Thyroid gland (tissue), 4 donors: ENCODE results near the gene TMEM266. TPM values are rescaled to one million over a fixed set of nuclear protein-coding genes. Genes with fewer than 3 reads are reported as not detected.

ENCODE experiments used
- DNase-seq, 2 donors: peaks; one replicate each; pipeline ENCODE4 v3.0.0-alpha.2; 2019
- H3K27ac ChIP-seq, 3 donors: fragments of 200-600 bp; sonication (generic); 1 replicate in 2 of 3; 2 replicates in 1 of 3; pipeline ENCODE4 v1.5.1; 2016 to 2019; ENCODE audit warnings: mild to moderate bottlenecking in 1 of 3, moderate library complexity in 1 of 3
- H3K27me3 ChIP-seq: fragments of 200-600 bp; sonication (generic); one replicate; pipeline ENCODE4 v1.5.1; 2019
- H3K36me3 ChIP-seq, 2 donors: fragments of 200-600 bp; sonication (generic); one replicate each; pipeline ENCODE4 v1.5.1; 2016 to 2019
- H3K4me1 ChIP-seq, 2 donors: fragments of 200-600 bp; sonication (generic); one replicate each; pipeline ENCODE4 v1.5.1; 2017 to 2019
- H3K4me3 ChIP-seq, 3 donors: fragments of 200-600 bp; sonication (generic); replicated peaks in 1 of 3; 1 replicate in 2 of 3; 2 replicates in 1 of 3; pipeline ENCODE4 v1.5.1; 2016; ENCODE audit warnings: mild to moderate bottlenecking in 1 of 3
- H3K9me3 ChIP-seq: fragments of 200-600 bp; sonication (generic); one replicate; pipeline ENCODE4 v1.5.1; 2017
- POLR2A ChIP-seq, 2 donors: fragments of 450-650 bp; IDR thresholded peaks; one replicate each; pipeline ENCODE4 v1.6.1; 2017; ENCODE audit warnings: antibody characterized with exemption in 2 of 2, mild to moderate bottlenecking in 2 of 2, moderate library complexity in 1 of 2
- WGBS, 2 donors: methylation state at CpG; one replicate each; pipeline ENCODE4 v1.1.5; 2017; 5-methylcytosine and 5-hydroxymethylcytosine counted together
- intact Hi-C: fragments of 100-400 bp; cut with DNase I; formaldehyde crosslinking; loops from one replicate; pipeline ENCODE4 v1.15.1; 2023
- total RNA-seq, 4 donors: library from RNA; depleted of rRNA; stranded (reverse); fragments of >200 nt; gene quantifications; one replicate each; pipeline ENCODE4 v1.2.3, GENCODE V29; 2016
- TF ChIP-seq, protein P1 (sequence below), 6 experiments: fragments of 200-600 bp in 3 of 6; fragments of 450-650 bp in 3 of 6; sonication (generic) in 3 of 6; IDR thresholded peaks; one replicate each; pipeline ENCODE4 v1.5.1; 2016 to 2019; ENCODE audit warnings: antibody characterized with exemption in 6 of 6, mild to moderate bottlenecking in 2 of 6, inconsistent platforms in 1 of 6, moderate library complexity in 1 of 6

The TMEM266 gene
- total RNA-seq, 4 donors from 2014 or later = not detected

DNA sequence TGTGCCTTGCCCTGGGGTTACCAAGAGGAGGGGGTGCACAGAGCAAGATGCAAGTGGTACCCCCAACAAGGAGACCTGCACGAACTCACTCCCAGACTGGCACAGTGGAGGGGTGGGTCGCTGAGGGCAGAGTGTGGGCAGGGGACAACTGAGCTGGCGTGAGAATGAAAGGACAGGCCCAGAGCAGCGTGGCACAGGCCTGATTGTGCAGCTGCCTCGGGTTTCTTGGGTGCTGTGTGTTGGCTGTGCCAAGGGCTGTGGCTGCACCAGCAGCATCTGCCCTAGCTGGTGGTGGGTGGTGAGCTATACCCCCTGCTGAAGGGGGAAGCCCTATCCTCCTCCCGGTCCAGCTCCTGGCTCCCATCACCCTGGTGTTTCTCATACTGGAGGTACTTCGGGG is 92.4 kb downstream of the TMEM266 start:
- no peak for DNase-seq
- no peaks in the 10 kb centered on the region for H3K27me3 ChIP-seq
- intact Hi-C loops = no loop called here
- WGBS, 2 donors = 93 to 94% methylated on average over 7 of the region's 7 CpGs
- no peaks in the 10 kb centered on the region for H3K36me3 ChIP-seq
- H3K27ac ChIP-seq = no peak overlapping the region
- H3K9me3 ChIP-seq = no peaks in the 10 kb centered on the region
- H3K4me3 ChIP-seq = no peak overlapping the region
- H3K4me1 ChIP-seq = peaks cover 0 to 7% of the 10 kb centered on the region in 2 donors
- TF ChIP-seq, protein P1, sequence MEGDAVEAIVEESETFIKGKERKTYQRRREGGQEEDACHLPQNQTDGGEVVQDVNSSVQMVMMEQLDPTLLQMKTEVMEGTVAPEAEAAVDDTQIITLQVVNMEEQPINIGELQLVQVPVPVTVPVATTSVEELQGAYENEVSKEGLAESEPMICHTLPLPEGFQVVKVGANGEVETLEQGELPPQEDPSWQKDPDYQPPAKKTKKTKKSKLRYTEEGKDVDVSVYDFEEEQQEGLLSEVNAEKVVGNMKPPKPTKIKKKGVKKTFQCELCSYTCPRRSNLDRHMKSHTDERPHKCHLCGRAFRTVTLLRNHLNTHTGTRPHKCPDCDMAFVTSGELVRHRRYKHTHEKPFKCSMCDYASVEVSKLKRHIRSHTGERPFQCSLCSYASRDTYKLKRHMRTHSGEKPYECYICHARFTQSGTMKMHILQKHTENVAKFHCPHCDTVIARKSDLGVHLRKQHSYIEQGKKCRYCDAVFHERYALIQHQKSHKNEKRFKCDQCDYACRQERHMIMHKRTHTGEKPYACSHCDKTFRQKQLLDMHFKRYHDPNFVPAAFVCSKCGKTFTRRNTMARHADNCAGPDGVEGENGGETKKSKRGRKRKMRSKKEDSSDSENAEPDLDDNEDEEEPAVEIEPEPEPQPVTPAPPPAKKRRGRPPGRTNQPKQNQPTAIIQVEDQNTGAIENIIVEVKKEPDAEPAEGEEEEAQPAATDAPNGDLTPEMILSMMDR (IDR thresholded peaks at IDR 0.05) = no peak
- TF ChIP-seq POLR2A (IDR thresholded peaks at IDR 0.05) = no peak

DNA sequence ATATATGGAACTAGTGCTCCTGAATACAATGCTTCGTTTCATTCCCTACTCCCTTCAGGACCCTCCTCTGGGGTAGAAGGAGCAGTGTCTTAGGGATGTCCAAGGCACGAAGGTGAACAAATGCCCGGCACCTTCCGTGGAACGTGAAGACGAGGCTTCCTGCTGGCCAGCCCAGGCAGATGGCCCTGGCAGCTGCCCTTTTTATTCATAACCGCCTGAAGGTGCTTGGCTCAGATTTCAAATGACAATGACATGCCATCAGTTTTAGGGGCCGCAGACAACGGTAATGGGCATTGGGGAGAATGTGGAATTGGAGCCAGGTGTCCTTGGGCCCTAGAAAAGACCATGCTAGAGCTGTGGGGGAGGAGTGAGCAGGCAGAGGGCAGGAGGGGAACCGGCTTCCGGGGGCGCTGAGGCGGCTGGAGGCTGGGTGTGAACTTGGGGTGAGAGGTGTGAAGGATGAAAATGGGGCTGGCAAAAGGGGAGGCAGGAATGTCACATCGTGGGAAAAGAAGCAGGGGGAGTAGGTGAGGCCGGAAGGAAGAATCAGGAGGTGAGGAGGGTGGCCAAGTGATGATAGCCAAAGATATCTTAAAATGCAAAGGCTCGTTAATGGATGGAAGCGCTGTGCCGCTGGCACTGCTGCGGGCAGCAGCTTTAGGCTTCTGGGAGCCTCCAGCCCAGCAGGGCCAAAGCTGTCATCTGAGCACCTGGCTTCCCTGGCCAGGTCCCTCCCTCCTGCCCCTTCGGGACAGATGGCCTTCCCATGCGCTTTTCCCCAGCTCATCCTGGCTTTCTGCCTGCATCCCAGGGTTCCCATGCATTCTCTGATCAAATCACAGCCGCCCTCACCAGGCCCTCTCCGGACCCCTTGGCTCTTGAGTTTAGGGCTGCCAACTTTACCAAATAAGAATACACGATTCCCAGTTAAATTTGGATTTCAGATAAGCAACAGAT is 93.7 kb downstream of the TMEM266 start:
- WGBS, 2 donors = 74 to 76% methylated on average over 24 of the region's 24 CpGs
- TF ChIP-seq, protein P1 (IDR thresholded peaks at IDR 0.05) = no peak
- no peak for TF ChIP-seq POLR2A (IDR thresholded peaks at IDR 0.05)
- intact Hi-C loops = no loop called here

DNA sequence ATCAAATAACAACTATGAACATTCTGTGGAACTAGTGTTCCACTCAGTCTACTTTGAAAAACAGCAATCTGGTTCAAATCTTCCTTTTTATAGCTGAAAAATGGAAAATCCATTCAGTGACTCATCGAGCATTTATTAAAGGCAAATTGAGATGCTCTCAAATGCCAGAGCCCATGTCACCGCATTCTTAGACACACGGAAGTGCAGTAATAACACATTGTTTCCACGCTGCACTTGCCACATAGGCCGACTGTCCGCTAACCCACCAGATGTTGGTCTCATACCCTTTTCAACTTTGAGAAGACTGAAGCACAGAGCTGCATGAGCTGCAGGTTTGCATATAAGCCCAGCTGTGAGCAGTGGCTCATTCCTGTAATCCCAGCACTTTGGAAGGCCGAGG is 95.9 kb downstream of the TMEM266 start:
- Histone ChIP-seq H3K27me3 (no peaks in the 10 kb centered on the region), H3K27ac (no peak overlapping the region), H3K4me1 (no peaks in the 10 kb centered on the region), H3K36me3 (no peaks in the 10 kb centered on the region), H3K4me3 (no peak overlapping the region), H3K9me3 (no peaks in the 10 kb centered on the region)
- no peak for TF ChIP-seq POLR2A (IDR thresholded peaks at IDR 0.05)
- DNase-seq = no peak
- WGBS, 2 donors = 74 to 91% methylated on average over 7 of the region's 7 CpGs
- intact Hi-C loops = no loop called here

More for the DNA sequence above, 93.7 kb downstream of the TMEM266 start:
- no peak for DNase-seq
- Histone ChIP-seq H3K9me3 (no peaks in the 10 kb centered on the region), H3K27me3 (no peaks in the 10 kb centered on the region), H3K4me1 (no peaks in the 10 kb centered on the region), H3K27ac (no peak overlapping the region), H3K36me3 (no peaks in the 10 kb centered on the region), H3K4me3 (no peak overlapping the region)

DNA sequence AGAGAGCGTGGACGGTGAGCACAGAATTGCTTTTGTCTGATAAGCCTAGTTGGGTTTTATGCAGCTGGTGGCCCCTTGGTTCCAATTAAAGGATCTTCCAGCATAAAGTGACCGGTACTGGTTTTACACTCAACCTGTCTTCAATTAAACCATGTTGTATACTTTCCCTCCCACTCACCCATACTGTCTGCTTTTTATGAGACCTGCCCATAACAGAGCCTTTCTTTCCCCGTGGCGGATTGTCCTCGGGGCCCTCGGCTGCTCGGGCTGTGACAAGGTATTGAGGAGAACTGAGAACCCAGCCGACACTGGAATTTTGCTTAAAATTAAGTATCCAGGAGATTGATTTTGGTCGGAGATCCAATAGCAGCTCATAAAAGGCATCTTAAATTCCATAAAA is 98.4 kb downstream of the TMEM266 start:
- no peaks in the 10 kb centered on the region for H3K9me3 ChIP-seq
- no peaks in the 10 kb centered on the region for H3K36me3 ChIP-seq
- H3K27me3 ChIP-seq = no peaks in the 10 kb centered on the region
- no peak for DNase-seq
- TF ChIP-seq, protein P1 (IDR thresholded peaks at IDR 0.05) = no peak
- no peak for TF ChIP-seq POLR2A (IDR thresholded peaks at IDR 0.05)
- 88 to 89% methylated on average over 10 of the region's 10 CpGs for WGBS, 2 donors
- intact Hi-C loops = no loop called here
- no peaks in the 10 kb centered on the region for H3K4me1 ChIP-seq
- no peak overlapping the region for H3K4me3 ChIP-seq
- H3K27ac ChIP-seq = no peak overlapping the region

DNA sequence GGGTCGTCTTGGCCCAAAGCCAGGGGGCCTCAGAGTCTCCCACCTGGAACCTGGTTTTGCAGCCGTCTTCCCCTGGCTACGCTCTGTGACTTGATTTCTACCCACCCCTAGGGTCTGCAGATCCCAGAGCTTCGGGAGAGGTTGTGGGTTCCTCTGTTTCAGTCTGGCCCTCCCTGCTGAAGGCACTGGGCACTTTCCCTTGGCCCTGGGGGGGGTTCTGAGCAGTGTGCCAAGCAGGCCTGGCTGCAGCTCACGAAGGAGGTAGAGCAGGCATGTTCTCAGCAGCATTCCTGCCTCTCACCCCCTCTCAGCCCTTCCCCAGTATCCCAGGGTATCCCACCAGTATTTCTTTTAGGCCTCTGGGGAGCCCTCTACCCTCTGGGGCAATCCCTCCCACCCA is 99.0 kb downstream of the TMEM266 start:
- TF ChIP-seq, protein P1 (IDR thresholded peaks at IDR 0.05) = no peak
- TF ChIP-seq POLR2A (IDR thresholded peaks at IDR 0.05) = no peak
- intact Hi-C loops = no loop called here

More for the DNA sequence above, 99.0 kb downstream of the TMEM266 start:
- no peaks in the 10 kb centered on the region for H3K4me1 ChIP-seq
- H3K4me3 ChIP-seq = no peak overlapping the region
- no peaks in the 10 kb centered on the region for H3K27me3 ChIP-seq
- DNase-seq = no peak
- H3K36me3 ChIP-seq = no peaks in the 10 kb centered on the region
- H3K9me3 ChIP-seq = no peaks in the 10 kb centered on the region
- H3K27ac ChIP-seq = no peak overlapping the region
- 61 to 78% methylated on average over 5 of the region's 5 CpGs for WGBS, 2 donors
